DMS 273 treated with DMSO at 0.1 percent for 48 hours (cell line): ENCODE results near the gene ABCA13.
"Not testable (repeated sequence)": the region's sequence is repeated elsewhere in the genome, so short reads cannot be mapped to it uniquely, and the experiment has no call there.

Source experiments
- DNase-seq: peaks from one replicate; lab custom pipeline; 2025; lab: John Stamatoyannopoulos, UW

ABCA13 gene

DNA sequence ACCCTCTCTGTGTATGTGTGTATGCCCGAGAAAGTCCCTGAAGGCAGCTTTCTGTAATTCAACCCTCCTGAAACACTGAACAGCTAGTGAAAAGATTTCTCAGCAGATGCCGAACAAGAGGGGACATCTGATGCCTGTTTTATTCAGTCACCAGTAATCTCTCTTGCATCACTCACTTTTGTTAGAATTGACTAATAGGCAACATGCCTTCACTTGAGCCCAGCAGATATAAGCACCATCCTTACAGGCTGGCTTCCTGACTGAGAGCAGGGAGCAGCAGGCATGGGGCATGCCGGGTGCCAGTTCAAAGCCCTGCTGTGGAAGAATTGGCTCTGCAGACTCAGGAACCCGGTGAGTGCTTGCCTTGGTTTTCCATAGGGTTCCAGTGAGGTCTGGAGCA is at the start of gene ABCA13:
Gene ABCA13 (plus strand): TSS at position 257 of the 400 bp plus-strand sequence. CDS start 26 bp downstream, at position 283.
- no peak for DNase-seq

DNA sequence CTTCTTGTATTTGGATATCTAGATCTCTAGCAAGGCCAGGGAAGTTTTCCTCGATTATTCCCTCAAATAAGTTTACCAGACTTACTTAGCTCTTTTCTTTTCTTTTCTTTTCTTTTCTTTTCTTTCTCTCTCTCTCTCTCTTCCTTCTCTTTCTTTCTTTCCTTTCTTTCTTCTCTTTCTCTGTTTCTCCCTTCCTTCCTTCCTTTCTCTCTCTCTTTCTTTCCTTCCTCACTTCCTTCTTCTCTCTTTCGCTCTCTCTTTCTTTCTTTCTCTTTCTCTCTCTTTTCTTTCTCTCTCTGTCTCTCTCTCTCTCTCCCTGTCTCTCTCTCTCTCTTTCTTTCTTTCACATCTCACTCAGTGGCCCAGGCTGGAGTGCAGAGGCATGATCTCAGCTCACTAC is 45.2 kb upstream of the ABCA13 start:
- DNase-seq = no peak

- no peak for DNase-seq
Observed at GRCh38 chr7:48130658-48131108, 40.6 kb upstream of the ABCA13 start.

GRCh38 chr7:48132792-48133191 is 38.5 kb upstream of the ABCA13 start:
- no peak for DNase-seq

GRCh38 chr7:48139459-48139858 is 31.8 kb upstream of the ABCA13 start:
- DNase-seq = no peak

- no peak for DNase-seq
Observed at GRCh38 chr7:48140001-48140681, 31.1 kb upstream of the ABCA13 start.

- no peak for DNase-seq
Observed at GRCh38 chr7:48141521-48141920, 29.7 kb upstream of the ABCA13 start.

DNA sequence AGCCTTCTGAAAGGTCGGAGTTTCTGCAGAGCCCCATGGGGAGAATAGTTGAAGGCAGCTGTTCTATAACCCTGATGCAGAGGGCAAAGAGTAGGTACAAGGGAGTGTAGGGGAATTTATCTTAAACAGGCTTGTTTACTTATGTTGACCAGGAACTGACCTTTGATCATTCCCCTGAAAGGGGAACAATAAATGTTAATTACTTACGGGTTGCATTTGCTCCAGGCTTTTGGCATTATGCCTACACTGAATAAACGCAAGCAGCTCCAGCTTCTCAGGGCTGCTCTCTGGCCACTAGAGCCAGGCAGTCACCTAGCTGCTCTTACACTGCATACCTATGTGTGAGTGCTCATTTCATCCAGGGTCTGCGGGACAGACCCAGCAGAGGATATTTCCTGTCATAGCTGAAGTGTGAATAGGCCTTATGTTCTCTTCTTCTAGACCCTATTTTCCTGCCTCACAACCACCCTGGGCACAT is 26.9 kb upstream of the ABCA13 start:
- no peak for DNase-seq

- DNase-seq = no peak
Observed at GRCh38 chr7:48147078-48147591, 24.1 kb upstream of the ABCA13 start.

DNA sequence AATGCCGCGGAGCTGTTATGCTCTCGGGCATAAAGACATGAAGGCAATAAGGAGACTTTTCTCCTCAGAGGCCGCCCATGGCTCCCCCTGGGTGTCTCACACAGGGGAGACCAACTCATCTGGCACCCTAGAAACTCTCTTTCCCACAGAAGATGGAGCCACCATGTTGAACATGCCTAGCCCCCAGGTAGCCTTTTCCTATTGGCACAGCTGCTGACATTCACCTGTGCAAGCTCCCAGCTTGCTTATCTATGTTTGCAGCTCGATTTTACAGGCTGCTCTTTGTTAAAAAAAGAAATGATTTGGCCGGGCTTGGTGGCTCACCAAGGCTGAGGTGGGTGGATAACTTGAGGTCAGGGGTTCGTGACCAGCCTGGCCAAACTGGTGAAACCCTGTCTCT is 23.6 kb upstream of the ABCA13 start:
- not testable (repeated sequence) for DNase-seq

- DNase-seq = no peak
Observed at GRCh38 chr7:48148311-48148710, 22.9 kb upstream of the ABCA13 start.

- no peak for DNase-seq
Observed at GRCh38 chr7:48149058-48149457, 22.2 kb upstream of the ABCA13 start.

DNA sequence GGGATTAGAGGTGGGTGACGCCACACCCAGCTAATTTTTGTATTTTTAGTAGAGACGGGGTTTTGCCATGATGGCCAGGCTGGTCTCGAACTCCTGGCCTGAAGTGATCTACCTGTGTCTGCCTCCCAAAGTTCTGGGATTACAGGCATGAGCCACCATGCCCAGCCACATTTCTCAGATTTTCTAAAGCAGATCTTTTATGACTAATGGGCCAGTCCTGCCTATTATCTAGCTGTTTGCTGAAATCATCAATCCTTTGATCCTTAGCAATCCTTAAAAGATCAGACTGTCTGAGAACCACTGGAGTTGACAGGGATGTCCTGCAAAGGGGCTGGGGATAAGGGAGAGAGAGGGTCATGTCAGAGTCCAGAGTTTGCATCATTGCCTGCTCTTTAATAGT is 21.2 kb upstream of the ABCA13 start:
- no peak for DNase-seq

DNA sequence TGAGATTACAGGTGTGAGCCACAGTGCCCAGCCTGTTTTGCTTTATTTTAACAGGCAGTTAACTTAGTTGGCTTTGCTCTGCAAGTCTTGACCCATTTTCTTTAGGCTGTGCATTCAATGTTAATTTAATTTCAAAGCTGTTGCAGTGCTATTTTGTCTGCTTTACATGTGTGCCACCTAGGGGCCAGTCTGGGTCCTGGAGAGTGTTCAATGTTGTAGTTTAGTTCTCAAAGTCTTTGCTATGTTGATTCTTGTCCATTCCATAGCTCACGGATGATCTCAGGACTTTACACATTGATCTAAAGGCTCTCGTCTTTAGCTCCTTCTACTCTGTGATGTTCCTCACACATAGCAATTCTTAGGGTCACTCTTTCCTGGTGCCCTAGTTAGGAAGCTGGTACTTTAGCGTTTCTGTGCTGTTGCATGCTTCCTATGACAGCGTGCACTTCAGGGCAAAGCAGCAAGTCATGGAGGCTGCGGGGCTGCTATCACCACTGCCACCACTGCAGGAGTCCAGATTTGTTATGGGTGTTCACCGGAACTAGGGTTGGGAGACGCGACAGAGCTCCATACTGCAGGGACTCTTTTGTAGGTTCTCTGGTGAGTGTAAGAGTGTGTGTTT is 16.4 kb upstream of the ABCA13 start:
- DNase-seq = no peak

DNA sequence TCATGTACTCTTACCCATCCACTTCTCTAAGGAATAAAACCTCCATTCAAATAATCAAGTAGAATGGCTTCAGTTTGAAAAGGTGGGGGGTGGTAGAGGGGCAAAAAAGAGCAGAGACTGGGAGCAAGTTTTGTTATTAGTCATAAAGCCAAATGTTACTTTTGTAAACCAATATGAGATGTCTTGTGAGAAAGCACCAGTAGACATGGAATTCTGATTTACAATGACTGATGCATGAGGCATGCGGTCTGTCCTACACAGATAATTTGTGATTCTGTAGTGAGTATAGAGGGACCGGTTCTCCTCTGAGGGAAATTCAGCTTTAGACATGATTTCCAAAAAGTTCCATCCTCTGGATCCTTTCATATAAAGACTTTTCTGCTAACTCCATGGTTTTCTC is 12.9 kb upstream of the ABCA13 start:
- no peak for DNase-seq

GRCh38 chr7:48161407-48162125 is 9.7 kb upstream of the ABCA13 start:
- no peak for DNase-seq

- DNase-seq = no peak
Observed at GRCh38 chr7:48165157-48165556, 6.1 kb upstream of the ABCA13 start.

DNA sequence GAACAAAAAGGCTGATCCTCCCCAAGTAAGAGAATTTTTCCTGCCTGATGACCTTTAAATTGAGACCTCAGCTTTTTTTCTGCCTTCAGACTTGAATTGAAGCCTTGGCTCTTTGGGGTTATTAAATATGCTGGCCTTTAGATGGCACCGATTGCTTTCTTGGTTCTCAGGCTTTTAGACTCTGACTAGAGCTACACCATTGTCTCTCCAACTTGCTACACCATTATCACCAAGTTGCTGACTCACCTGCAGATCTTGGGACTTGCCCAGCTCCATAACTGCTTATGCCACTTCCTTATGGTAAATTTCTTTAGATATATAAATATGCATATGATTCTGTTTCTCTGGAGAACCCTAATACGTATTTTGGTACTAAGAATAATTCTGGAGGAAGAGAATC is 3.1 kb upstream of the ABCA13 start:
- no peak for DNase-seq

DNA sequence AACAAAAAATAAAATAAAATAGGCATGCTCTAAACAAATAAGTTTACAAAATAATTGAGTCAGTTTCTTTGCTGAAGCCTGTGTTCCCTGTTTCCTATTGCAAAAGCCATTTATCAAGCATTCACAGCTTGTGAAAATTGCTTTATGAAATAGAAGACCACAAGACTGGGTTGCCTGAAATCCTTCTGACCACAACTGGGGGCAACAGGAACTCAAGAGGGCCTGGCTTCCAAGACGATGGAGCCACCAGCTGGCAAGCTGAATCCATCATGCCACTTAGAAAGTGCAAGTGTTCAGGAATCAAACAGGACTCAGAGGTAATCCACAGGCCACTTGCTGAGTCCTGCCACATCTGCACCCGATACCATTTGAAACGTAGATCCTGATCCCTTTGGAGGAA is 752 bp upstream of the ABCA13 start:
- DNase-seq = no peak

DNA sequence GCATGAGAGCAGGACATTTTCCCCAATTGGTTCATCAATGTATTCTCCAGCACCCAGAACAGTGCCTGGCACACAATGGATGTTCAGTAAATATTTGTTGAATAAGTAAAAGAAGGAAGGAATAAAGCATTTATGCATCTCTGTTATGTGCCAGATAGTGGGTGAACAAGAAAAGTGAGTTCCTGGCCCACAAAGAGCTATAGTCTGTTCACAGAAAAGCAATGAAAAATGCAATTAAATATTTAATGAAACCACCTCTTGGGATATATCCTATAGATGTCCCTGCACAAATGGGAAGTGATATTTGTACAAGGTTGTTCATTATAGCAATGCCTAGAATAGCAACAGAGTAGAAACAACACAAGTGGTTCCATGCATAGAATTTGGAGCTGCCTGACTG is 2.1 kb downstream of the ABCA13 start:
- DNase-seq = no peak

DNA sequence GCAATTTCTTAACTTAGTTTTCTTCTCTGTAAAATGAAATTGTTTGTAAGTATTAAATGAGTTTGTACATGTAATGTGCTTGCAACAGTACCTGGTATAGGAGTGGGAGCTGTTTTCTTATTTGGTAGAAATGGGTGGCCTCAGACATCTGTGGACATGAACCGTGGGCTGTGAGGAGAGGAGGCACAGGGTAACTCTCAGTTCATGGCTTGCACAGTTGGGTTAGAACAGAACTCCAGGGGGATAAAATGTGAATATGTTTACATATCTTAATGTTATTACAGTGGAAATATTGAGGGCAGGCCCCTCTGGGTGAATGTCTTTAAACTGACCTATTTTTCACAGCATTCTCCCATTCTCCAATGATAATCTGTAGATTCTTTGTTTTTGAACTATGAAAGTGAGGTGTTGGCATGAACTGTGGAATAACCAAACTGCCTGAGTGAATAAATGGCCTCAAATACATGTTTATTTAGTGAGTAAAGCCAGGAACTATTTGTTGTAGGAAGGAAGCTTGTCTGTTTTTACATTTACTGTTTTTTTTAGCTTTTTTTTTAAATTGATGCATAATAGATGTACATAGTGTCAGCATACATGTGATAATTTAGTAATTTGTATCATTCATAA is 2.6 kb downstream of the ABCA13 start:
- DNase-seq = no peak

- no peak for DNase-seq
Observed at GRCh38 chr7:48175019-48175418, 3.8 kb downstream of the ABCA13 start.
